ENCODE data around the gene TSHZ2.

DNA sequence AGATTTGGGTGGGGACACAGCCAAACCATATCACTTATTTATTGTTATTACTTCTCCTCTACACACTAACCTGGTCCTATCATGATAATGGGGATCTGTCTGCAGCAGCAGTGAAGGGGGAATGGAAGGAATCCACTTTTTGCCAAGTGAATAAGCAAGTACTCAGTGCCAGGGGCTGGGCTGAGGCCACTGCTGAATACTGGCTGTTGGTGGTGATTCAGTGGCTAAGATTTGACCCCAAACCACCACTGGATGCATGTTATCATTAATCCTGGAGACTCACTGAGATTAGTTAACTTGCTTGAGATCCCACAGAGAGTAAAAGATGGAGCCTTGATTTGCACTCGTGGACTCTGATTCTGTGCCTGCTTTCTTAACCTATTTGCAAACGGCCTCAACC lies 127.7 kb downstream of the TSHZ2 start:
- TF ChIP-seq, protein P1, sequence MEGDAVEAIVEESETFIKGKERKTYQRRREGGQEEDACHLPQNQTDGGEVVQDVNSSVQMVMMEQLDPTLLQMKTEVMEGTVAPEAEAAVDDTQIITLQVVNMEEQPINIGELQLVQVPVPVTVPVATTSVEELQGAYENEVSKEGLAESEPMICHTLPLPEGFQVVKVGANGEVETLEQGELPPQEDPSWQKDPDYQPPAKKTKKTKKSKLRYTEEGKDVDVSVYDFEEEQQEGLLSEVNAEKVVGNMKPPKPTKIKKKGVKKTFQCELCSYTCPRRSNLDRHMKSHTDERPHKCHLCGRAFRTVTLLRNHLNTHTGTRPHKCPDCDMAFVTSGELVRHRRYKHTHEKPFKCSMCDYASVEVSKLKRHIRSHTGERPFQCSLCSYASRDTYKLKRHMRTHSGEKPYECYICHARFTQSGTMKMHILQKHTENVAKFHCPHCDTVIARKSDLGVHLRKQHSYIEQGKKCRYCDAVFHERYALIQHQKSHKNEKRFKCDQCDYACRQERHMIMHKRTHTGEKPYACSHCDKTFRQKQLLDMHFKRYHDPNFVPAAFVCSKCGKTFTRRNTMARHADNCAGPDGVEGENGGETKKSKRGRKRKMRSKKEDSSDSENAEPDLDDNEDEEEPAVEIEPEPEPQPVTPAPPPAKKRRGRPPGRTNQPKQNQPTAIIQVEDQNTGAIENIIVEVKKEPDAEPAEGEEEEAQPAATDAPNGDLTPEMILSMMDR (IDR thresholded peaks at IDR 0.05) = no peak
- TF ChIP-seq POLR2A (IDR thresholded peaks at IDR 0.05) (no peak), EP300 (IDR thresholded peaks at IDR 0.05; ENCODE audit: low read depth) (no peak)
